ENCODE data around the gene TTC12.

GRCh38 chr11:113397821-113398220 lies 83.4 kb downstream of the TTC12 start:
- TF ChIP-seq CTCF (IDR thresholded peaks at IDR 0.05): no peak
- TF ChIP-seq POLR2A (IDR thresholded peaks at IDR 0.05): no peak

Measured in esophagus squamous epithelium (tissue), 4 donors.